ENCODE results near the gene ARHGDIA.
A peak's percentile ranks its signal among the peaks of the same experiment; 100 is the strongest.

DNA sequence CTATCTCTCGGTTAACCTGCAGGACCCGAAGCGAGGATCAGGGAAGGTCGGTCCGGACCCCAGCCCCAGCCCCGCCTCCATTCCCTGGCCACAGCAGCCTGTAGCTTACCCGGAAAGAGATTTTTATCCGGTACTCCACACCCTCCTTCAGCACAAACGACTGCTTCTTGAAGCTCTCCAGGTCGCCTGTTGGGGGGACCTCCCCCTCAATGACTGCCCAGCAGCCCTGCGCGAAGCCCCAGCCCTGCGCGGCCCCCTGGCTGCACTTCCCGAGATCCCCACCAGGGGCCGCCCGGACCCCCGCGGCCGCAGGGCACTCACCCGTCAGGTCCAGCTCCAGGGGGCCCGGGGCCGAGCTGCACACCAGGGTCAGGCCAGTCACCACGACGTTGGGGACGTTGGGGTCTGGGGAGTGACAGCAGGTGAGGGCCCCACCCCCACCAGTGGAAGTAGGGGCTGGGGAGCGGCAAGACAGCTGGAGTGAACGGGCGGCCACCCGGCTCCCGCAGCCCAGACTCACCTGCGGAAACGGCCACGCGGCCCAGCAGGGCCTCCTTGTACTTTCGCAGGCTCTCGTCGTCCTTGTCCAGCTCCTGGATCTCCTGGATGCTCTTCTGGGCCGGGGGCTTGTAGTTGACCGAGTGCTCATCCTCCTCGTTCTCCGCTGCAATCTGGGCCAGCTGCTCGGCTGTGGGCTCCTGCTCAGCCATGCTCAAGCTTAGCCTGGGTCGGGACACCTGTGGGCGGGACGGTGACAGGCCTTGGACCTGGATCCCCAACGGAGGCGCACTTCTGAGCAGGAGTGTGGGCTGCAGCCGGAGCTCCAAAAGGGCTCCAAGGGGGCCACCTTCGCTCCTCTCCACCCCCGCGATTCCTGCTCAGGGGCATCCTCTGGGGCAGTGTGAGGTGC, 1.7 kb downstream of the ARHGDIA start:
- TF ChIP-seq, protein P1, sequence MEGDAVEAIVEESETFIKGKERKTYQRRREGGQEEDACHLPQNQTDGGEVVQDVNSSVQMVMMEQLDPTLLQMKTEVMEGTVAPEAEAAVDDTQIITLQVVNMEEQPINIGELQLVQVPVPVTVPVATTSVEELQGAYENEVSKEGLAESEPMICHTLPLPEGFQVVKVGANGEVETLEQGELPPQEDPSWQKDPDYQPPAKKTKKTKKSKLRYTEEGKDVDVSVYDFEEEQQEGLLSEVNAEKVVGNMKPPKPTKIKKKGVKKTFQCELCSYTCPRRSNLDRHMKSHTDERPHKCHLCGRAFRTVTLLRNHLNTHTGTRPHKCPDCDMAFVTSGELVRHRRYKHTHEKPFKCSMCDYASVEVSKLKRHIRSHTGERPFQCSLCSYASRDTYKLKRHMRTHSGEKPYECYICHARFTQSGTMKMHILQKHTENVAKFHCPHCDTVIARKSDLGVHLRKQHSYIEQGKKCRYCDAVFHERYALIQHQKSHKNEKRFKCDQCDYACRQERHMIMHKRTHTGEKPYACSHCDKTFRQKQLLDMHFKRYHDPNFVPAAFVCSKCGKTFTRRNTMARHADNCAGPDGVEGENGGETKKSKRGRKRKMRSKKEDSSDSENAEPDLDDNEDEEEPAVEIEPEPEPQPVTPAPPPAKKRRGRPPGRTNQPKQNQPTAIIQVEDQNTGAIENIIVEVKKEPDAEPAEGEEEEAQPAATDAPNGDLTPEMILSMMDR (conservative IDR thresholded peaks at IDR 0.05), result peak; percentile 87
- TF ChIP-seq ZFX (IDR thresholded peaks at IDR 0.05), result peak; percentile 4; the same call in 1 of the 2 replicates
